Keratinocyte (primary cell): ENCODE measurements around the gene GDA. TPM values are rescaled to one million over a fixed set of nuclear protein-coding genes. Genes with fewer than 3 reads are reported as not detected.

ENCODE experiments used
- DNase-seq: peaks from one replicate; pipeline ENCODE4 v3.0.0-alpha.2; 2011; ENCODE audit warnings: low read depth, missing footprints, low spot score
- FAIRE-seq: peaks from 2 replicates; lab custom pipeline; 2011; peaks lifted over from hg19 to GRCh38; lab: Jason Lieb, UNC
- H2AFZ ChIP-seq: 2 replicates; pipeline ENCODE4 v1.6.0; 2012; ENCODE audit warnings: low read length, control low read depth, inconsistent platforms; ENCODE audit not compliant: control insufficient read depth
- H3K27ac ChIP-seq: 2 replicates; pipeline ENCODE4 v1.5.1; 2011; ENCODE audit warnings: low read length; ENCODE audit not compliant: control insufficient read depth, insufficient read depth
- H3K27me3 ChIP-seq: 3 replicates; pipeline ENCODE4 v1.6.0; 2011; ENCODE audit warnings: low read length; ENCODE audit not compliant: control insufficient read depth, insufficient read depth; ENCODE audit errors: extremely low read depth
- H3K36me3 ChIP-seq, 2 experiments: 2 replicates in 1 of 2; 3 replicates in 1 of 2; pipeline ENCODE4 v1.5.1; 2011; ENCODE audit warnings: low read length in 2 of 2, mild to moderate bottlenecking in 1 of 2; ENCODE audit not compliant: control insufficient read depth in 2 of 2, insufficient read depth in 2 of 2; ENCODE audit errors: extremely low read depth in 1 of 2
- H3K4me1 ChIP-seq: 3 replicates; pipeline ENCODE4 v1.5.1; 2011; ENCODE audit warnings: low read length; ENCODE audit not compliant: control insufficient read depth, insufficient read depth; ENCODE audit errors: extremely low read depth
- H3K4me2 ChIP-seq: 3 replicates; pipeline ENCODE4 v1.6.0; 2011; ENCODE audit warnings: low read depth, low read length; ENCODE audit not compliant: control insufficient read depth, insufficient read depth; ENCODE audit errors: extremely low read depth
- H3K4me3 ChIP-seq, 3 experiments: fragments of 200-600 bp in 1 of 3; sonication (generic) in 1 of 3; 2 replicates in 2 of 3; 3 replicates in 1 of 3; pipeline ENCODE4 v1.5.1; 2011 to 2016; ENCODE audit warnings: low read length in 3 of 3, mild to moderate bottlenecking in 3 of 3, control low read depth in 2 of 3, inconsistent platforms in 1 of 3, low read depth in 1 of 3, mixed read lengths in 1 of 3, mixed run types in 1 of 3, moderate library complexity in 1 of 3; ENCODE audit not compliant: control insufficient read depth in 2 of 3, insufficient read depth in 2 of 3; ENCODE audit errors: extremely low read depth in 1 of 3
- H3K79me2 ChIP-seq: 2 replicates; pipeline ENCODE4 v1.6.0; 2012; ENCODE audit warnings: low read length; ENCODE audit not compliant: control insufficient read depth, insufficient read depth
- H3K9ac ChIP-seq: 3 replicates; pipeline ENCODE4 v1.6.0; 2011; ENCODE audit warnings: low read length; ENCODE audit not compliant: control insufficient read depth, insufficient read depth; ENCODE audit errors: extremely low read depth
- H3K9me1 ChIP-seq: 3 replicates; pipeline ENCODE4 v1.6.0; 2011; ENCODE audit warnings: low read length; ENCODE audit not compliant: control insufficient read depth, insufficient read depth; ENCODE audit errors: extremely low read depth
- H3K9me3 ChIP-seq: 2 replicates; pipeline ENCODE4 v1.5.1; 2012; ENCODE audit warnings: low read depth, low read length; ENCODE audit not compliant: control insufficient read depth
- H4K20me1 ChIP-seq: 3 replicates; pipeline ENCODE4 v1.6.0; 2011; ENCODE audit warnings: low read length; ENCODE audit not compliant: control insufficient read depth, insufficient read depth; ENCODE audit errors: extremely low read depth
- EZH2 ChIP-seq: IDR thresholded peaks from one replicate; pipeline ENCODE4 v1.6.1; 2012; ENCODE audit warnings: inconsistent platforms, mild to moderate bottlenecking, low read length, moderate library complexity
- dilution Hi-C: fragments of 300-500 bp; cut with MboI; formaldehyde crosslinking; loops from one replicate; pipeline ENCODE4 v1.7.0; 2020; ENCODE audit warnings: low sequenced_read_pairs; ENCODE audit not compliant: extremely low pct_ligation_motif_present
- polyA plus RNA-seq, 5 experiments: library from polyadenylated mRNA; depleted of rRNA in 3 of 5; stranded (reverse) in 3 of 5; stranded (forward) in 1 of 5; unstranded in 1 of 5; fragments of >200 nt; gene quantifications; 1 replicate in 1 of 5; 2 replicates in 3 of 5; 3 replicates in 1 of 5; pipeline versions ENCODE4 v1.2.1 to v1.2.3, GENCODE V29; 2011 to 2012; ENCODE audit warnings: missing spikeins in 2 of 5, low read depth in 1 of 5, low replicate concordance in 1 of 5
- TF ChIP-seq, protein P1 (sequence below), 3 experiments: IDR thresholded peaks in 1 of 3; conservative IDR thresholded peaks in 1 of 3; optimal IDR thresholded peaks in 1 of 3; 2 replicates in 2 of 3; 3 replicates in 1 of 3; pipeline versions ENCODE3 to v1.5.1; 2011; ENCODE audit warnings: low read length in 3 of 3, mild to moderate bottlenecking in 3 of 3, moderate library complexity in 2 of 3, control low read depth in 1 of 3, inconsistent platforms in 1 of 3; ENCODE audit not compliant: insufficient read depth in 2 of 3; ENCODE audit errors: extremely low read depth in 1 of 3

GDA gene
- polyA plus RNA-seq, 1 donor (not counting 4 experiments of a cell fraction or from before 2014, with no cell fraction given) = 0.75 TPM

DNA sequence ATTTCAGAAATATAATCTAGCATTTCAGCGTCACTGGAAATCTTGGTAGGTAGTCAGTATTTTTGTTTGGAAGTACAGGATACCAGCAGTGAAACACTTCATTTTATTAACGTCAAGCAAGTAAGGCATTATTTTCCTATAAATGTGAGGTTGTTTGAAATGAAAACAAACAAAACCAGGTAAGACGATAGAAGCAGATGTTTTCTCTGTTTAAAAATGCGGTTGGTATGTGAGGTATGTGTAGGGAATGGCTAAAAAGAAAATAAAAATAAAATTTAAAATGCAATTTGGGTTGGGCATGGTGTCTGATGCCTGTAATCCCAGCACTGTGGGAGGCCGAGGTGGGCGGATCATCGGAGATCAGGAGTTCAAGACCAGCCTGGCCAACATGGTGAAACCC is 16.1 kb downstream of the GDA start:
- no peaks in the 10 kb centered on the region for H3K36me3 ChIP-seq
- H3K4me1 ChIP-seq = peaks cover 5% of the 10 kb centered on the region
- dilution Hi-C loops = no loop called here
- no peaks in the 10 kb centered on the region for H3K79me2 ChIP-seq
- H3K4me3 ChIP-seq = no peak overlapping the region
- no peak for DNase-seq
- no peaks in the 10 kb centered on the region for H3K27me3 ChIP-seq
- no peaks in the 10 kb centered on the region for H4K20me1 ChIP-seq
- no peak for TF ChIP-seq EZH2
- TF ChIP-seq, protein P1, sequence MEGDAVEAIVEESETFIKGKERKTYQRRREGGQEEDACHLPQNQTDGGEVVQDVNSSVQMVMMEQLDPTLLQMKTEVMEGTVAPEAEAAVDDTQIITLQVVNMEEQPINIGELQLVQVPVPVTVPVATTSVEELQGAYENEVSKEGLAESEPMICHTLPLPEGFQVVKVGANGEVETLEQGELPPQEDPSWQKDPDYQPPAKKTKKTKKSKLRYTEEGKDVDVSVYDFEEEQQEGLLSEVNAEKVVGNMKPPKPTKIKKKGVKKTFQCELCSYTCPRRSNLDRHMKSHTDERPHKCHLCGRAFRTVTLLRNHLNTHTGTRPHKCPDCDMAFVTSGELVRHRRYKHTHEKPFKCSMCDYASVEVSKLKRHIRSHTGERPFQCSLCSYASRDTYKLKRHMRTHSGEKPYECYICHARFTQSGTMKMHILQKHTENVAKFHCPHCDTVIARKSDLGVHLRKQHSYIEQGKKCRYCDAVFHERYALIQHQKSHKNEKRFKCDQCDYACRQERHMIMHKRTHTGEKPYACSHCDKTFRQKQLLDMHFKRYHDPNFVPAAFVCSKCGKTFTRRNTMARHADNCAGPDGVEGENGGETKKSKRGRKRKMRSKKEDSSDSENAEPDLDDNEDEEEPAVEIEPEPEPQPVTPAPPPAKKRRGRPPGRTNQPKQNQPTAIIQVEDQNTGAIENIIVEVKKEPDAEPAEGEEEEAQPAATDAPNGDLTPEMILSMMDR (optimal IDR thresholded peaks at IDR 0.05 in 1 of 3, IDR thresholded peaks at IDR 0.05 in 1 of 3, conservative IDR thresholded peaks at IDR 0.05 in 1 of 3; ENCODE audit: extremely low read depth in 1 of 3, insufficient read depth in 2 of 3, low read length in 3 of 3) = no peak
- H3K9me3 ChIP-seq = no peaks in the 10 kb centered on the region
- H3K9ac ChIP-seq = no peak overlapping the region
- H3K27ac ChIP-seq = no peak overlapping the region
- no peak overlapping the region for H3K4me2 ChIP-seq
- no peaks in the 10 kb centered on the region for H3K9me1 ChIP-seq
- no peak overlapping the region for H2AFZ ChIP-seq
- no peak for FAIRE-seq

DNA sequence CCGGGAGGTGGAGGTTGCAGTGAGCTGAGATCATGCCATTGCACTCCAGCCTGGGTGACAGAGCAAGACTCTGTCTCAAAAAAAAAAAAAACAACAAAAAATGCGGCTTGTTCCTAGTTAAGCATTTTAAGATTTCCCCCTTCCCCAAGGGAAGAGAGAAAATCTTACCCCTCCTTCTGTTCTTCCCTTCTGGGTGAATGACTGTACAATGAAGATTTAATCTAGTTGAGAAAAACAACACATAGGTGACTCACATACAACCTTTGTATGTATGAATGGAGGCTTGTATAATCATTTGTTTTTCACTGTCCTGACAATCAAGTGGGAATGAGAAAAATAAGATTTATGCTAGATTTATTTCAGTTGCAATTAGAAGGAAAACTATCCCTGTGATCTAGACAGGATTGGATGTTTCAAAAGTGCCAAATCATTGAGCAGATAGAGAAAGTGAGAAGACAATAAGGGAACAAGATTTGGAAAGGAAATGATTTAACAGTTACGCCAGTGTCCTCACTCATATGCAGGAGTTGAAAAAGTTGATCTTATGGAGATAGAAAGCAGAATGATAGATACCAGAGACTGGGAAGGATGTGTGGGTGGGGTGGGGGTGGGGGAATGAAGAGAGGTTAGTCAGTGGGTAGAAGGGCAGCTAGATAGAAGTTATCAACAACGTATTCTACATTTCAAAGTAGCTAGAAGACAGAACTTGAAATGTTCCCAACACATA is 16.7 kb downstream of the GDA start:
- DNase-seq (no peak), FAIRE-seq (no peak)
- Histone ChIP-seq H3K9ac (no peak overlapping the region), H3K36me3 (no peaks in the 10 kb centered on the region), H3K9me3 (no peaks in the 10 kb centered on the region), H2AFZ (no peak overlapping the region), H3K4me1 (peaks cover 5% of the 10 kb centered on the region), H3K27ac (no peak overlapping the region), H3K79me2 (no peaks in the 10 kb centered on the region), H3K9me1 (no peaks in the 10 kb centered on the region), H4K20me1 (no peaks in the 10 kb centered on the region), H3K27me3 (no peaks in the 10 kb centered on the region), H3K4me2 (no peak overlapping the region), H3K4me3 (no peak overlapping the region)
- TF ChIP-seq, protein P1 (optimal IDR thresholded peaks at IDR 0.05 in 1 of 3, IDR thresholded peaks at IDR 0.05 in 1 of 3, conservative IDR thresholded peaks at IDR 0.05 in 1 of 3; ENCODE audit: extremely low read depth in 1 of 3, insufficient read depth in 2 of 3, low read length in 3 of 3) = no peak
- TF ChIP-seq EZH2 = no peak
- dilution Hi-C loops = no loop called here
